NCI-H82 treated with DMSO at 0.1 percent for 48 hours (cell line): ENCODE results near the gene C1QTNF8.
"Not testable (repeated sequence)": the region's sequence is repeated elsewhere in the genome, so short reads cannot be mapped to it uniquely, and the experiment has no call there.

Experiments used
- DNase-seq: peaks from one replicate; lab custom pipeline; 2025; ENCODE audit not compliant: unreplicated experiment; lab: John Stamatoyannopoulos, UW

C1QTNF8 gene

DNA sequence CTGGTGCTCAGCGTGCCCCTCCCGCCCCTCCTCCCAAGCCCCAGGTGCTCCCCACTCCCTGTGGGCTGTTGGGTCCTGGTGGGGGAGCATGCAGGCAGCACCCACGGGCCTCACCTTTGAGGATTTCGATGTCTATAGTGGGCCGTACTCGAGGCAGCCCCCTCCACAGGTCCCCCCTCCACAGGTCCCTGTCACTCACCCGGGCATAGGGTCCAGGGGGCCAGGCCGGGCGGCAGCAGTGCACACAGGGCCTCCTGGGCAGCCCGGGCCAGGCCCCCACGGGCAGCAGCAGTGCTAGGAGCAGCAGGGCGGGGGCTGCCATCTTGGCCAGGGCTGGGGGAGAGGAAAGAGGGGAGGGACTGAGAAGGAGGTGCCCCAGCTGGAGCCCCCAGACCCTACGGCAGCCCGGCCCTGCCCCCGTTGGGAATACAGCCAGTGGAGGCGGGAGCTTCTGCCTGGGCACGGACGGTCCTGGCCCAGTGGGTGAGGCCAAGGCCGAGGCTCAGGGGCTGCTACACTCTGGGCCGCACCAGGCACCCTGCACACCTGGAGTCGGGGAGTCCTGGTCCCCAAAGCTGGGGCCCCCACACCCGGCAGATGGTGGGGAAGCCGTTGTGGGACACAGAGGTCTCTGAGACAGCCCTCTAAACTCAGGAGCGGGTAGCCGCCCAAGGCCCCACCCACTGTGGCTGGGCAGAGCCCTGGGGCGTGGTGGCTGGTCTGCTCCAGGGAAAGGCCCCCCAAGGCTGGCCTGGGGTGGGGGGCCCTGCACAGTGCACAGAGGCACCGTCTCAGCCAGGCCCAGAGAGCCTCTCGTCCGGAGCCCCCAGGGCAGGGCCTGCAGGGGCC lies 1.2 kb downstream of the C1QTNF8 start:
- DNase-seq = no peak

DNA sequence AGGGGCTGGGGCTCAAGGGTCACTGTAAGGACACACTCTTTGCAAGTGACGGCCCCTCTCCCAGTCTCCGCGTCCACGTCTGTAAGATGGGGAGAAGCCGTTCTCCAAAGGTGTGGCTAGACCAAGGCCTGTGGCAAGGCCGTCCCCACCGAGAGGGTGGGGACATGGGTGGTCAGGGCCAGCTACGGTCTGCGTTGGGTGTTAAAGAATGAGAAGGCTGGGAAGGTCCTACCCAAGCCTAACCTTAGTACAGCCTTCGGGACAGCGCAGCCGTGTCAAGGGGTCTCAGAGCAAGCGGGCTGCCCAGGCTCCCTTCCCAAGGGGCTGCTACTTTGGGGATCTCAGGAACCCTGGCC lies 1.9 kb downstream of the C1QTNF8 start:
- DNase-seq = no peak

DNA sequence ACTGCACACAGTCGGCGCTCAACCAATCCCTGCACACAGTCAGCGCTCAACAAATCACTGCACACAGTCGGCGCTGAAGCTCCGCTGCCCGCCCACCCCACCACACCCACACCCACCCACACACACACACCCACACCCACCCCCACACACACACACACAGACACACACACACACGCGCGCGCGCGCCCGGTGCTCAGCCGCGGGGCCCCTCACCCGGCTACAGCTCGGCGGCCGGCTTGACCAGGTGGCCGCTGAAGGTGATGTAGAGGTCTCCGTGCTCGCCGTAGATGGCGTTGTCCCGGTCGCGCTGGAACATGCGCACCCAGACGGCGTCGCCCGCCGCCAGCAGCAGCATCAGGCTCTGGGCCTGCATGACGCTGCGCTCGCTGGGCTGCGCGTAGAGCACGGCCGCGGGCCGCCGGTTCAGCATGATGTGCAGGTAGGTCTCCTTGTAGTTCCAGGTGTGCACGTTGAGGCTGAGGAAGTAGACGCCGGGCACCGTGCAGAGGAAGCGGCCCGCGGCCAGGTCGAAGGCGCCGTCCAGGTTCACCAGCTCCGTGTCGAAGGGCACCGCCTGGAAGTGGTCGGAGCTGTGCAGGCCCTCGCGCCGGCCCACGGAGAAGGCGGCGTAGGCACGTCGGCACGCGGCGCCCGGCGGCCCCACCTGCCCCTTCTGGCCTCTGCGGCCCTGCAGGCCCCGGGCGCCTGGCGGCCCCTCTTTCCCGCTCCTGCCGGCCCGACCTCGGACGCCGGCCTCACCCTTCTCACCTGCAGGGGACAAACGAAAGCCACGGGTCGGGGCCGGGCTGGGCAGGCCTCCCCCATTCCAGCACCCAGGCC lies 2.5 kb downstream of the C1QTNF8 start:
- DNase-seq = no peak

DNA sequence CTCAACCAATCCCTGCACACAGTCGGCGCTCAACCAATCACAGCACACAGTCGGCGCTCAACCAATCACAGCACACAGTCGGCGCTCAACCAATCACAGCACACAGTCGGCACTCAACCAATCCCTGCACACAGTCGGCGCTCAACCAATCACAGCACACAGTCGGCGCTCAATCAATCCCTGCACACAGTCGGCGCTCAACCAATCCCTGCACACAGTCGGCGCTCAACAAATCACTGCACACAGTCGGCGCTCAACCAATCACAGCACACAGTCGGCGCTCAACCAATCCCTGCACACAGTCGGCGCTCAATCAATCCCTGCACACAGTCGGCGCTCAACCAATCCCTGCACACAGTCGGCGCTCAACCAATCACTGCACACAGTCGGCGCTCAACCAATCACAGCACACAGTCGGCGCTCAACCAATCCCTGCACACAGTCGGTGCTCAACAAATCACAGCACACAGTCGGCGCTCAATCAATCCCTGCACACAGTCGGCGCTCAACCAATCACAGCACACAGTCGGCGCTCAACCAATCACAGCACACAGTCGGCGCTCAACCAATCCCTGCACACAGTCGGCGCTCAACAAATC lies 3.3 kb downstream of the C1QTNF8 start:
- DNase-seq = not testable (repeated sequence)

DNA sequence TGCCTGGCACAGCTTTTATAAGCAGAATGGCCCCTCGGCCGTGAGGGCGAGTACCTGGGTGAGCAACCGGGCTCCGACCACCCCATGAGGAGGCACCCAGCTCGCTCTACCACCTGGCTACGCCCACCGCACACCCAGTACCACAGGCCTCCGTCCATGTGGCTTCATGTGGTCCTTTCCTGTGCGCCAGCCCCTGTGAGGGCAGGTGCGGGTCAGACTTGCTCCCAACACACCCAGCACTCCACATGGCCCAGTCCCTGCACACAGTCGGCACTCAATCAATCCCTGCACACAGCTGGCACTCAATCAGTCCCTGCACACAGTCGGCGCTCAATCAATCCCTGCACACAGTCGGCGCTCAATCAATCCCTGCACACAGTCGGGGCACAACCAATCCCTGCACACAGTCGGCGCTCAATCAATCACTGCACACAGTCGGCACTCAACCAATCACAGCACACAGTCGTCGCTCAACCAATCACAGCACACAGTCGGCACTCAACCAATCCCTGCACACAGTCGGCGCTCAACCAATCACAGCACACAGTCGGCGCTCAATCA lies 4.0 kb downstream of the C1QTNF8 start:
- DNase-seq = no peak

DNA sequence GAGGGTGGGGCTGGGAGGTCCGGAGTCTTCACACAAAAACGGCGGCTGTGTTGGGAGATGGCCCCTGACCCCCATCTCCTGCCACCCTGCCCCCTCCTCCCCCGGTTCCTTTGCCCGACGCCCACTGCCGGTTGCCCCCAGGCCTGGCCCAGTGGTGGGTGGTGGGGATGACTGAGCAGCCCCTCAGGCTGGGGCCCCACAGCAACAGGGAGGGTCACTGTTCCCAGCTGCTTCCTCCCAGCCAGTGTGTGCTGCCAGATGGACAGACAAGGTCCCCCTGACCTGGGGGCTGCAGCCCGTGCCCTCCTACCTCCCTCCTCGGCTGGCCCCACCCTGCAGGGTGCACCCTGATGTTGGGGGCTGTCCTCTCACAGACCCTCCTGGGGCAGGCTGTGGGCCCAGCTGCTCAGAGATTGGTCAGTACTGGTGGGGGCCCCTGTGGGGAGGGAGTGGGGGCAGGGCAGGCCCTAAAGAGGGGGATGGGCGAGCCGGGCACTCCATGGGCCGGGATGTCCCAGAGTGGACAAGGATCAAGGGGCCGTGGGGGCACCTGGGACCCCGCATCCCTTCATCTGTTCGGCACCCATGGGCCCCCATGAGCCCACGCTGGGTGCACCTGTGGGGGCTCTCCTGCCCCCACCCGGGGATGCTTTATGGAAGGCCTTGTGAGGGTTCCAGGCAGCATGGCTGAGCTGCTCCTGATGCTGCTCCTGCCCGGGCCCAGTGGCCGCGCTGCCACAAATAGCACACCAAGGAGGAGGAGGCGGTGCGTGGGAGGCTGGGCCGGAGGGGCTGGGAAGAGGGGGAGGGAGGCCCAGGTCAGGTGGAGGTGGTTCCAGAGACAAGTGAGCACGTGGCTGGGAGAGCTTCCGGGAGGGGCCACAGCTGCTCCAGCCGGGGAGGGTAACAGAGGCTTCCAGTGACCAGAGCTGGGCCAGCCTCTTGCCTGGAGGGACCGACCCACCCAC lies 5.1 kb downstream of the C1QTNF8 start:
- no peak for DNase-seq

DNA sequence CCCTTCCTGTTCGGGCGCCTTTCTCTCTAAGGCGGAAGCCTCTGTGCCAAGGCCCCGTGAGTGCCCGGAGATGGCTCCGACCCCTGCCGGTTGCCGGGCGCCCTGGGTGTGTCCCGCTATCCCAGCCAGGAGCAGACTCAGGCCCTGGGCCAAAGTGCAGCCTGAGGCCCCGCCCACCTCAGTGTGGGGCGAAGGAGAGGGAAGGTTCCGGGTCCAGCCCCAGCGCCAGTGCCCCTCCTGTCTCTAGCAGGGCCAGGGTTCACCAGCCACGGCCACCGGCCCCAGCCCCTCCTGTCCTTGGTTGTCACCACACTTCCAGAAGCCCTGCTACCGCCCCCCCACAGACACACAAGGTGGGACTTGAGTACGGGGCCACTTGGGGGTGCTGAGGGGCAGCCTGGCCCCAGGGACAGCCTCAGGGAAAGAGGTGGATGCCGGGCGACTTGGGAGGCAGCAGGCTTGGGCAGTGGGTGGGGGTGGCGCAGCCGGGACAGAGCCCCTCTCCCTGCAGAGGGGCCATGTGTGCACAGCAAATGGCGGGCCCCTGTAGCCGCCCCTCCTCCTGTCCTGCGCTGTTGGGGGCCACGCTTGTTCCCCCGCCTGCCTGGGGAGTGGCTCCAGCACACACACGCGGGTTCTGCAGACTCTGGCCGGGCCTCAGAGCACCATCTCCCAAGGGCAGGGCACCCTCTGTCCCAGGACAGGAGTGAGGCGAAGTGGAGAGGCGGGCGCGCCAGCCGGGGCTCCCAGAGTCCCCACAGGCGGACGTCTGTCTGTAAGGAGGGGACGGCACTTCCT lies 6.0 kb downstream of the C1QTNF8 start:
- no peak for DNase-seq

DNA sequence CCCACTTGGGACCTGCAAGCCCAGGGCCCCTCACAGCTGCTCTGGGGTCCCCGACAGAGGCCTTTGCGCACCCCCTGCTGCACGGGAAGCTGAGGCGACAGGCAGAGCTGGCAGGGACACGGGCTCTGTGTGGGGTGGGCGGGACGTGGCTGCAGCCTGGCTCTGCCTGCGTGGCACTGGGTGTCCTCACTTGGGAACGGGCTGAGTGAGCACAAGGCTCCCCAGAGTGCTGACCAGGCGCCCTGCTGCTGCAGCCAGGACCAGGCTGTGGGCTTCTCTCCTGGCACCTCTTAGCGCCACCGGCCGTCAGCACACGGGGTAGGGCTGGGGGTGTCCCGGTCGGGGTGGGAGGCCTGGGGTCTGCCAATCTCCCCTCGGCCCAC lies 6.6 kb downstream of the C1QTNF8 start:
- no peak for DNase-seq

DNA sequence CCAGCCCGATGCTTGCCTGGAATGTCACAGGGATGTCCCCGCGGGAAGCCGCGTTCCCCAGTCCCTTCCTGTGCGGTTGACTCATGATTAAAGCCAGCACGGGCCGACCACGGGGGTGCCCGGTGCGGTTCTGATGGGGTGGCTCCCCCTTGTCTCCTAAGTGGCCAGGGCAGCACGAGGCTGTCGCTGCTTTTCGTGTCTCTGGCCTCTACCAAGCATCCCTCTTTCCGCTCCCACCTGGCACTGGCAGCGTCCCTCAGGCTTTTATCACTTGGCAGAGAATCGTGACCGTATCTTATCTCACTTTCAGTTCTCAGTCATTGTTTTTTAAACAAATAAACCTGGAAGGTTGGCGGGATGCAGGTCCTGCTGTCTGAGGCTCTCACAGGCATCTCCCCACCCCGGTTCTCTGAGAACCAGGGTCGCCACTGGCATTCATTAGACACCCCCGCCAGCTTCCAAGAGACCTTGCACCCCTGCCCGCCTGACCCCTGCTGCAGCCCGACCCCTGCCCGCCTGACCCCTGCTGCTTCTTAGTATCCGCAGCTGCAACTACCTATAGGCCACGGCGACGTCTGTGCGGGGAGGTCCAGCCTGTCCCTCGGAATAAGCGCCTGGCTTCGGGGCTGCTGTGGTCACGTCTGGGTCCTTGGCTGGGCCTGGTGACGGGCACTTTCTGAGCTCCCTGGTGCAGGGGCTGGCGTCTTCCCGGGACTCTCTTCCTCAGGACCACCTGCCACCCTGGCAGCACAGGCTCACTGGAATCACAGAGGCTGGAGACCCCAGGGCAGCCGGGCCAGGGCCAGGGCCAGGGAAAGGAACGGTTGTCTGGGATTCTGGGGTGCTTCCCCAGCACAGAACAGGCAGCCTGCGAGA lies 7.5 kb downstream of the C1QTNF8 start:
- no peak for DNase-seq

DNA sequence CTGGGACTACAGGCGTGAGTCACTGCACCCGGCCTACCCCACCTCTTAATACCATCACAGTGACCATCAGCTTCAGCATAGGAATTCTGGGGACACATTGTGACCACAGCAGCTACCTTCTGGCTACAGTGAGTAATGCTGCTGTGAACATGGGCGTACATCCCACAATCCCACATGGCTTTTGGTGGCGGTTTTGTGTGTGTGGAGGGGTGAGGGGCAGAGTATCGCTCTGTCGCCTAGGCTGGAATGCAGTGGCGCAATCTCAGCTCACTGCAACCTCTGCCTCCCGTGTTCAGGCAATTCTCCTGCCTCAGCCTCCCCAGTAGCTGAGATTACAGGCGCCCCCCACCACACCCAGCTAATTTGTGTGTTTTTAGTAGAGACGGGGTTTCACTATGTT lies 9.6 kb downstream of the C1QTNF8 start:
- DNase-seq = not testable (repeated sequence)

DNA sequence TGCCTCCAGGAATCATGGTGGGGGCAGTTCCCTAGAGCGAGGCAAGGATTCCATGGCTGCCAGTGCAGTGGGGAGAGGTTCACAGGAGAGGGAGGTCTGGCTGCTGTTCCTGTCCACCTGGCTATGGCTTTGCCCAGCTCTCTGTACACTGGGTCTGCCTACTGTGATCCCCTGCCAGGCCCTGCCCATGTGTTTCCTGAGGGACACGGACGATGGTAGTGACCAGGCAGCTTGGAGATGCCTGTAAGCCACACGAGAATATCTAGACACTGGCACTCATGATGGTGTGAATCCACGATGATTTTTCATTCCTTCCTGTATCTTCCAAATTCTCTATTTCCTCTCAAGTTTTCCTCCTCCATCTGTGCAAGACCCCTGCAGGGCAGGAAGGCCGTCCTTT lies 11.1 kb downstream of the C1QTNF8 start:
- DNase-seq = no peak

DNA sequence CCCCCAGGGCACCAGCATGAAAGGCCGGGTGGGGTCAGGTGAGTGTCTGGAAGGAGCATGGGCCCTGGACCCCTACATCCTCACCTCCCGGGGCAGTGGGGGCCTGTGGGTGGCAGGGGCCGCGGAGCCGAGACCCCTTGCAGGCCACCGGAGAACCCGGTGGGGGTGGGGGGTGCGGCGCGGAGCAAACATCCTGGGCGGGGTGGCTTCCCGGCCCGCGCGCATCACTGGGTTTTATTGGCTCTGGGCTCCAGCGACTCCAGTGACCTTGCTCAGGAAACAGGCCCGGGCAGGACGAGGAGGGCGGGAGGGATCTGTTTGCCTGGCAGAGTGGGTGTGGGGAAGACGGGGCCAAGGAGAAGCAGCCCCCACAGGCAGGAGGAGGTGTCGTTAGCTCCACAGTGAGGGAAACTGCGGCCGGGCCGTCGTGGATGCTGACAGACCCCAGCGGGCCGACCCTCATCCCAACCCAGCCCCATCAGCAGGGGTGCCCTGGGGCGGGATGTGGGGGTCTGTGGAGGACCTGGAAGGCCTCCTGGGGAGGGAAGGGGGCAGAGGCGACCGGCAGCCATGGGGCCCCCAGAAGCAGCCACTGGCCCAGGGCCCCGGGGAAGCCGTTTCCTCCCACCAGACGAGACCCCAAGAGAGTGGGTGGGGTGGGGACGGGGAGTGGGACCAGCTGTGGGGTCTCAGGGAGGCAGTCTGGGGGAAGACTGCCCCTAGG lies 12.9 kb downstream of the C1QTNF8 start:
- DNase-seq = no peak

DNA sequence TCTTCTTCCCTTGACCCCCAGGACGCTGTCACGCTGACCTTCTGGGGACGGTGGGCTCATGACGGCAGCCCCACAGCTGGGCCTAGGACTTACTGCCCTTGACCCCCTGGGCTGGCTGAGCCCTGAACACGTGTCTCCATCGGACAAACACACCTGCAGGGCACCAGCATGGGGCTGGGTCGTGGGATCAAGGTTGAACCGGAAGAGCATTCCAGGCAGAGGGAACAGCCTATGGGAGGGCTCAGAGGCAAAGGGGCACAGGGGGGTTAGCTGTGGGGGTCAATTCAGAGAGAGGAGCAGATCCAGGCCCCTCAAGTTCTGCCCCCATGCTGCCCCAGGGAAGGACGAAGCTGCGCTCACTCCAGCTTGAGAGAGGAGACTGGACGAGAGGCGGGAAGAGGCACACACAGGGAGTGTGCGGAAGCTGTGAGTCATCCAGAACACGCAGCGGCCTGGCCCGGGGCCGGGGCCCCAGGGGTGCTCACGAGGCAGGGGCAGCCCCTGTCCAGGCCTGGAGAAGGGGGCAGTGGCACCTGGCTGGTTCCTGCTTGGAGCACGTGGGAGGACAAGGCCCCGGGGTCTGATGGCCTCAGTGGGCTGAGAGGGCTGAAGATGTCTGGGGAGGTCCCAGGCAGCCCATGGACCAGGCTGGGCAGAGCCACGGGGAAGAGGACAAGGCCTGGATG lies 13.6 kb downstream of the C1QTNF8 start:
- no peak for DNase-seq

DNA sequence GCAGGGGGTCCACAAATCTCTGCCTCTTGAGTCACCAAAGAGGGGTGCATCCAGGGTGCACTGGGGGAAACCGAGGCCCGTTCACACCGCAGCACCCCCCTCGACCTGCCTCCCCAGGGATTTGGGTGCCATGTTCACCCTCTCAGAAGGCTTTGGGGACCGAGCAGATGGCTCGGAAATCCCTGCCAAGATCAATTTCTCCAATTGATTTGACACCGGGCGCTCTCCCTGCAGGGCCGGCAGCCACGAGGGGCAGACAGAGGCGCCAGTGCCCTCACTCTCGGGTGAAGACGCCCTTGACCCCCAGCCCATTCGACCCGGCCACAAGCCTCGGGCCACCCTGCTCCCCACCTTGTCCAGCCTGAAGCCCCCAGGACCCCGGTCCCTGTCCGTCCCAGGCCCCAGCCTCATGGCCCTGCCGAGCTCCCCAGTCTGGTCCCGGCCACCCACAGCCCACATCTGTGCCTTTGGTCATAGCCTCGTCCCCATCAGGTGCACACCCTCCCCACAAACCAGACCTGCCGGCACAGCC lies 14.2 kb downstream of the C1QTNF8 start:
- DNase-seq = no peak

DNA sequence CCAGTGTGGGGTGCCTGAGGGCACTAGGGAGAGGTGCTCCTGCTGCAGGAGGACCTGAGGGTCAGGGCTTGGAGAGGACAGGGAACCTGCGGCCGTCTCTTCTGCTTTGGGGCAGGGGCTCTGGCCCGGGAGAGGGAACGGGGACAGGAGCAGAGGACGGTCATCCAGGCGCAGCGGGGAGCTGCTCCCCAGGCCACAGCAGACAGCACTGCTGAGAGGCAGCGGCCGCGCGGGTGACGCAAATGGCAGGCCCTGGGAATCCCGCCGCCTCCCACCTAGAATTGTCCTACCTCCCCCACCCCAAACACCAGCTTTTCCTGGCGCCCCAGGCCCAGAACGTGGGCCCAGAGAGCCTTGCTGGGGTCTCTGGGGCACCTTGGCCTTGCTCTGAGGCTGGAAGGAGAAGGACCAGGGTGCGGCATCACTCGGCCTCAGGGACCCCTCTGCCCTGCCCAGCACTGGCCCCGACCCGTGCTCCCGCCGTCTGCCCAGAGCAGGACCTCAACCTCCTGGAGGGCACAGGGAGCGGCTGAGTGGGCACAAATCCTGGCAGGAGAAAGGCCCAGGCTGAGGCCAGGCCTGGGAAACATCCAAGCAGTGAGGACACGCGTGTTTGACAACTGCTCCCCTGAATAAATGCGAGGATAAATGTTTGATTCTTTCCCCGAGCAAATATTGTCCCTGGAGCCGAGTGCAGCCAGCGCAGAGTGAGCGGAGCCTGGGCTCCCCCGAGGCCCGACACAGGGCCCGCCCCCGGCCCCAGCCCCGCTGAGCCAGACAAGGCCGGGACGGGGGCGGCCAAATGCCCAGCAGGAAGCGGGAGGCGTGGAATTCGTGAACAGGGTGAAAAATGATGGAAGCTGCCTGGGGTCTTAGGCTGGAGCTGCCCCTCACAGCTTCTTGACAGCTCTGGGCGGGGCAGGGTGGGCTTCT lies 15.0 kb downstream of the C1QTNF8 start:
- no peak for DNase-seq
